ENCODE measurements around the gene MYOCOS.
"Not testable (repeated sequence)": the region's sequence is repeated elsewhere in the genome, so short reads cannot be mapped to it uniquely, and the experiment has no call there.

Gene MYOCOS

DNA sequence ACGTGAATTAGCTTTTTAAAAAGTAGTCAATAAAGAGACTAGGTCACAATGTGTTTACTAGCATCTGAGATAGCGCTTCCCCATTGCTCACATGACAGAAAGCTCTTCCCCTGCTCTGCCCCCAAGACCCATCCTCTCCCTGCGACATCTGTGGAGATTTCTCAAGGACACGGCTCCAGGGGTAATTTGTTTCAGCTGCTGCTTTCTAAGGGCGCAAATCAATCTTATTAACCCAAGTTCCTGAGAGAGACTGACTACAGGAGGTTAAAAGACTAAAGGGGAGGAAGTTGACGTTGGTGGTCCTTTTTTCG lies at the start of gene MYOCOS:
MYOCOS (plus strand) TSS at position 92 of the 311 bp plus-strand sequence. CDS start 1,641 bp downstream, outside the sequence.
- DNase-seq (ENCODE audit: low read depth), result no peak

DNA sequence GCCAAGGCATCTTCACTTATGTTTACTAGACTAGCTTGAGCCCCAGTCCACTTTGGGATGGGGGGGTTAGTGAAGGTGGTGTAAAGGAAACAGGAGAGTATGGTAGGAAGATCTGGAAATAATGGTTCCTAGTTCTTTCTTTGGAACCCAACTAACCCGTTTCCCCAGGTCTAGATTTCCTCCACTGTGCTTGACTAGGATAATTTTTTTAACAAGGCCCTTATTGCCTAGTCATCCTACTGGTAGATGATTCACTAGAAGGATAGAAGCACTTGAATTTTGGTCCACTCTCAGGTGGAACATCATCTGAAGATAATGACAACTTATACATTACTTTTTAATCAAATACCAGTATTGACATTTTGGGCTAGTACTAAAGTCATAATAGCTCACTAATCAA lies 45.9 kb upstream of the MYOCOS start:
- no peak for DNase-seq (ENCODE audit: low read depth)

DNA sequence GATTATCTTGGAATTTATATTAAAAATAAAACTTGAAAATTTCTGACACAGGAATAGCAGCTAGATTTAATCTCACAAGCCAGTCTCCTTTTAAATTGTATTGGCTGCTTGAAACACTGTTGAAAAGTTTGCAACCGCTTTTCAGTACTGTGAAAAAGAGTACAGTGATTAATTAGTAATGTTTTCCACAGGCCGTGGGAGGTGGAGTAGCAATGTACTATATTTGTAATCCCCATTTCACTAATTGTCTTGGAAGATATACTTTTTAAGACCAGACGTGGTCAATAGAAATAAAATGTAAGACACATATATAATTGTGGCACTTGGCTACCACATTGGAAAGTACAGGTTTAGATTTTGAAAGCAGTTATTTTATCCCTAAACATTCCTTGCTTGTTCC lies 40.8 kb upstream of the MYOCOS start:
- peak; percentile 2 for DNase-seq (ENCODE audit: low read depth)

- DNase-seq (ENCODE audit: low read depth), result no peak
Measured at GRCh38 chr1:171581766-171582165, 40.3 kb upstream of the MYOCOS start.

DNA sequence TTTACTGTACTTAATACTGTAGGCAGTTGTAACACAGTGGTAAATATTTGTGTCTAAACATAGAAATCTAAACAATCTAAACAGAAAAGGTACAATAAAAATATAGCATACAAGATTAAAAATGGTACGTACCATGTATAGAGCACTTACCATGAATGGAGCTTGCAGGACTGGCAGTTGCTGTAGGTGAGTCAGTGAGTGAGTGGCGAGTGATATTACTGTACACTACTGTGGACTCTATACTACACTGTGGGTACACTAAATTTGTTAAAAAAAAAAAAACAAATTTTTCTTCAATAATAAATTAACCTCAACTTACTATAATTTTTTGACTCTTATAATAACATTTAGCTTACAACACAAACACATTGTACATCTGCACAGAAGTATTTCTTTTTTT lies 39.5 kb upstream of the MYOCOS start:
- DNase-seq (ENCODE audit: low read depth), result no peak

- DNase-seq (ENCODE audit: low read depth), result no peak
Measured at GRCh38 chr1:171583591-171584201, 38.3 kb upstream of the MYOCOS start.

GRCh38 chr1:171585715-171586114 lies 36.3 kb upstream of the MYOCOS start:
- no peak for DNase-seq (ENCODE audit: low read depth)

- no peak for DNase-seq (ENCODE audit: low read depth)
Measured at GRCh38 chr1:171588230-171588629, 33.8 kb upstream of the MYOCOS start.

DNA sequence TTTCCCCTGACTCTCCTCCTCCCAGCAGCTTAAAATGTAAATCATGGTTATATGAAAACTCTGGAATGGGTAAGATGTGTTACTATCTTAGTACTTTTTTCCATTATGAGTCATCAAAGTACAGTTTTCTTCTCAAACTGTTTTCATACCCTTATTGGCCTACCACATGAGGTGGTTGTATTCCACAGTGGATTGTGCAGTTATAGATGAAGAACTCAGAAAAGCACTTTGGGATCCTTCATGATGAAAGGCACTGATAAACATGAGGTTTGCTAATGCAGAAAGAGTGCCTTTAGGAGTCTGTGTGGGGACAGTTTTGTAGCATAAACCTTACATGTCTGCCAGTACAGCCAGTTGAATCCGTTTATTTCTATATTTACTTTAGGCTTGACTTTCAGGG lies 32.0 kb upstream of the MYOCOS start:
- no peak for DNase-seq (ENCODE audit: low read depth)

DNA sequence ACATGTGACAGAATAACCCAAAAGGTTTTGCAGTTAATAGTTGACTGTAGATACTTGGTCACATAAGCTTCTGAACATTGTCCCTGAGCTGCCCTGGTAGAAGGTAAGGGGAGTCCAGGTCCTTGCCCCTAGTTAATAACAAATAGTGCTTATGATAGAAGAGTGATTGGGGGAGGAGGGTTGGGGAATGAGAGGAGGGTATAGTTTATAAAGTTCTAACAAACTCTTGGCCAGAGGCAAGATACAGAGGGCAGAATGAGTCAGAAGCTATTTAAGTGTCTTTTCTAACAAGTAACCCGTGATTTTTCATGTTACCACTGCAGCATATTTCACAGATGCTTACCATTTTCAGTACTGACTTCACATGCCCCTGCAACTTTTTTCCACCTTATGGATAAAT lies 26.7 kb upstream of the MYOCOS start:
- no peak for DNase-seq (ENCODE audit: low read depth)

DNA sequence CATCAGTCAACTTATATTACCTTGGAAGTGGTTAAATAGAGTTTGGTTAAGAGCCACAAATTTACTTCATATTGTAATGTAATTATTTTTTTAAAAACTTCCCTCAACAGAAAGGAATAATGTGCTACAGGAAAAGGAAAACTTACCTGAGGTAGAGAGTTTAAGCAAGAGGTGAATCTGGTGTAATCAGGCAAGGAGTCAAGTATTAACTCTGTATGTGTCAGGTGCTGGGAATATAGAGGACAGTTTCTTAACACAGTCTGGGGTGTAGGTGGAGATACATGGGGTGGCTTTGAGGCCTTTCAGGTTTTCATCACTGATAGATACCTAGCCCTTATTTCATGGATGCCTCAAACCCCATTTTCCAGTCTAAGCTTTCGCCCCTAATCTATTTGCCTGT lies 25.9 kb upstream of the MYOCOS start:
- DNase-seq (ENCODE audit: low read depth), result no peak

DNA sequence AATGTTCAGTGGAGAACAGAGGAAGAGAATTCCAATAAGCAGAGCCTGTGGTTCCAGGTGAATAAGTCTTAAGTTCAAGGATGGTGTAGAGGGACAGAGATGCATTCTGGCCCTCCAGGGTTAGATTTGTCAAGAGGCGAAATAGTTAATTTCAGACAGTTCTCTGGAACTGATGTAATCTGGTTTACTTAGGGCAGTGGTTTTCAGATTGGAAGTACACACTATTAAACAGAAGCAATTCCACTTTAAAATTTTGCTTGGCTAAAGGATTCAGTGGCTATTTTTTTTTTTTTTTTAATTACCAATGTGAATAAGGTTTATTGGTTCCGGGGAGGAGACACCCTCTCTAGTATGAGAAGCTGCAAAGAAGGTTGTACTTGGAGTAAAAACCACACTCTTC lies 25.3 kb upstream of the MYOCOS start:
- DNase-seq (ENCODE audit: low read depth), result no peak

- no peak for DNase-seq (ENCODE audit: low read depth)
Measured at GRCh38 chr1:171597203-171597602, 24.8 kb upstream of the MYOCOS start.

DNA sequence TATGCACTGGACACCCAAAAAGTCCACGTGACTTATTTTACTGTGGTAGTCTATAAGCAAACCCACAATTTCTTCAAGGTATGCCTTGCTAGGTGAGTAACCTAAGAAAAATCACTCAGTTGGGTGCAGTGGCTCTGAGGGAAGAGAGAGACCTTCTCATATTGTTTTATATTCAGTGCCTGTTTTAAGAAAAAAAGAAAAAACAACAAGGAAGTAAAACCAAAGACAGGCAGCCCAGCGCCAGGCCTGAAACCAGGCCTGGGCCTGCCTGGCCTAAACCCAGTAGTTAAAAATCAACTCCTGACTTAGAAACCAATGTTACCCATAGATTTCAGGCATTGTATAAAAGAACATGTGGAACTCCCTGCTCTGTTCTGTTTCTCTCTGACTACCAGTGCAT lies 21.7 kb upstream of the MYOCOS start:
- not testable (repeated sequence) for DNase-seq (ENCODE audit: low read depth)

DNA sequence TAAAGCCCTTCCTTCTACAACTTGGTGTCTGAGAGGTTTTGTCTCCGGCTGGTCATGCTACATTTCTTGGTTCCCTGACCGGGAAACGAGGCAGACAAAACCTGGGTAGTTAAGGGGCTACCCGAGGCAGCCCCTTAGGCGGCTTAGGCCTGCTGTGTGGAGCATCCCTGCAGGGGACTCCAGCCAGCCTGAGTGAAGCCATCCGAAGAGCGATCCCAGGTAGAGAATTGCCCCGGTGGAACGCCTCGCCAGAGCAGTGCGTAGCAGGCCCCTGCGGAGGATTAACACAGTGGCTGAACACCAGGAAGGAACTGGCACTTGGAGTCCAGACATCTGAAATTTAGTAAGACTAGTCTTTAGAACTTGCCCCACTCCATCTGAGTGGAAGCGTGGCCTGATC lies 21.2 kb upstream of the MYOCOS start:
- DNase-seq (ENCODE audit: low read depth), result no peak

DNA sequence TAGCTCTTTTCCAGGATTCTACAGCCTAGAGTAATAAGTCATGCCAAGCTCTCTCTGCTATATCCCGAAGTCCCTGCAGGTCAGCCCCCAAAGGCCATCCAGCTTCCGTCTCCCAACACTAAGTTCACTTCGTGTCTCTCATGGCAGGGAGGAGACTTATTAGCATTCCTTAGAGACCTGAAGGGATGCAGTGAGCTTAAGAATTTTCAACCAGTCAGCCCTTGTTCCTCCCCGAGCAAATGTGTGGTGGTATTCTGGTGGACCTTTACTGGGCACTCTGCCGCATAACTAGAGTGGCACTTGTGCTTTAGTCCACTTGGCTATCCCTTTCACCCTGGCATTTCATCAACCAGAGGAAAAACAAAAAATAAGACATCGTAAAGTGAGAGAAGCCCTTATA lies 19.0 kb upstream of the MYOCOS start:
- not testable (repeated sequence) for DNase-seq (ENCODE audit: low read depth)

DNA sequence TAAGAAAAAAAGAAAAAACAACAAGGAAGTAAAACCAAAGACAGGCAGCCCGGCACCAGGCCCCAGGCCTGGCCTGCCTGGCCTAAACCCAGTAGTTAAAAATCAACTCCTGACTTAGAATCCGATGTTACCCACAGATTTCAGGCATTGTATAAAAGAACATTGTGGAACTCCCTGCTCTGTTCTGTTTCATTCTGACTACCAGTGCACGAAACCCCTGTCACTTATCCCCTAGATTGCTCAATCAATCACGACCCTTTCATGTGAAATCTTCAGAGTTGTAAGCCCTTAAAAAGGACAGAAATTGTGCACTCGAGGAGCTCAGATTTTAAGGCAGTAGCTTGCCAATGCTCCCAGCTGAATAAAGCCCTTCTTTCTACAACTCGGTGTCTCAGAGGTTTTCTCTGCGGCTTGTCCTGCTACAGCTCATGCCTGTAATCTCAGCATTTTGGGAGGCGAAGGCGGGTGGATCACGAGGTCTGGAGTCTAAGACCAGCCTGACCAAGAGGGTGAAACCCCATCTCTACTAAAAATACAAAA lies 15.6 kb upstream of the MYOCOS start:
- DNase-seq (ENCODE audit: low read depth), result no peak

DNA sequence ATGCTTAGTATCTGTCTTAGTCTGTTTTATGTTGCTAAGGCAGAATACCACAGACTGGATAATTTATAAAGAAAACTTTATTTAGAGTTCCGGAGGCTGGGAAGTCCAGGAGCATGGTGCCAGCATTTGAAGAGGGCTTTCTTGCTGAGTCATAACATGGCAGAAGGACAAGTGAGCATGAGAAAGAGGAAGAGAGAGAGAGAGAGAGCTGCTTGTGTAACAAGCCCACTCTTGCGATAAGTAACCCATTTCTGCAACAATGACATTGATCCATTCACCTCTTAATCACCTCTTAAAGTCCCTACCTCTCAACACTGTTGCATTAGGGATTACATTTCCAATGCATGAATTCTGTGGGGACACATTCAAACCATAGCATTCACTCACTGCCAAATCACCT lies 11.7 kb upstream of the MYOCOS start:
- DNase-seq (ENCODE audit: low read depth), result no peak

DNA sequence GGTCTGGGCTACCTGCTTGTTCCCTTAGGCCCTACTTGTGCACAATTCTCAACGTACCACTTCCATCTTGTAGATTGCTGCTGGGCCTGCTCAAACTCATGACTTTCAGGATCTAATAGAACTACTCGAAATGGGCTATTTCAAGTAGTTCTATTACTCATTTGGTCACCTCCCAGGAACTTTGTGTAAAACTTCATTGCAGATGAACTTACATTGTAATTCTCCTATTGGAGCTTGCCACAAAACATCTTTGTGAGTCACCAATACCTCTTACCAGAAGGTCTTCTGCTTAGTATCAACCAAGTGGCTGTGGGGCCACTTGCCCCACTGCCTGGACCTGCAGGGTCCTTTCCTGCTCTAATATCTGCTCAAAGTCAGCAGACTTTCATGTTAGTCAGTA lies 10.7 kb upstream of the MYOCOS start:
- DNase-seq (ENCODE audit: low read depth), result no peak

DNA sequence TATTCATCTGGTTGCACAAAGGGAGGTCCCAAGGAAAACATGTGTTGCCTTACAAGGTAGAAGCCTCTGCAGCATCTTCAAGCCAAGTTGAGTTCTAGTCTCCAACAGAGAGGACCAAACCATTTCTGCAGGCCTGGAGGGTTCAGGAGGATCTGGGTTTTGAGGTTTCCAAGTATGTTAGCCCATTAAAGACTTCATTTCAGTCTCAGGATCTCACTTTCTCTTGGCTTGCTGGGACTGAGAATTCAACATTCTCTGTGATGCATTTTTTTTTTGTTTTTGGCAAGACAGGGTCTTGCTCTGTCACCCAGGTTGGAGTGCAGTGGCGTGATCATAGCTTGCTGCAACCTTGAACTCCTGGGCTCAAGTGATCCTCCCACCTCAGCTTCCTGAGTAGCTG lies 8.8 kb upstream of the MYOCOS start:
- no peak for DNase-seq (ENCODE audit: low read depth)

- not testable (repeated sequence) for DNase-seq (ENCODE audit: low read depth)
Measured at GRCh38 chr1:171615122-171615906, 6.7 kb upstream of the MYOCOS start.

DNA sequence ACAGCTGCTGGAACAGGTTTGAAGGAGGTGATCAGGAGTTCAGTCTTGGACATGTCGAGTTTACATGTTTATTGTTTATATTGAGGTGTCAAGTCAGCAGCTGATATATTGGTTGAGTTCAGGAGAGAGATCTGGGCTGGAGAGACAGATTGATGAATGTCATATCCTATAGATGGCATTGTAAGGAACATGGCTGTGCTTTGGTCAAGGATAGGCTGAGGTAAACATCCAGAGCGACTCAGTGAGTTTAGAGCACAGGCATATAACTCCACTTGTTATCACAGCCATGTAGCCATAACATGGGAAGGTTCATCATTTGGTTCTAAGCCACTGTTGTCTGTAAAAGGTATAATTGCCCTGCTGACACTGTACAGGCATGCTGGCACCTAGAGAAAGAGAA lies 5.5 kb upstream of the MYOCOS start:
- no peak for DNase-seq (ENCODE audit: low read depth)

GRCh38 chr1:171623651-171624331 lies 1.7 kb downstream of the MYOCOS start:
- no peak for DNase-seq (ENCODE audit: low read depth)

Data from stimulated activated CD4-positive, alpha-beta T cell treated with anti-CD3 and anti-CD28 coated beads, Interleukin-2, amount 100 ng/mL, for 4 hours (primary cell).